ENCODE data around the gene IPO9.

GRCh38 chr1:201900476-201900875, 71.5 kb downstream of the IPO9 start:
- TF ChIP-seq CTCF (IDR thresholded peaks at IDR 0.05; ENCODE audit: low read depth, low read length), result no peak
- no peak for TF ChIP-seq POLR2A (IDR thresholded peaks at IDR 0.05; ENCODE audit: extremely low read depth, insufficient read length)
- no peak for TF ChIP-seq MYC (IDR thresholded peaks at IDR 0.05; ENCODE audit: low read depth, low read length)
- TF ChIP-seq MAX (IDR thresholded peaks at IDR 0.05; ENCODE audit: low read depth, low read length), result no peak
